NCI-H2107 treated with DMSO at 0.1 percent for 48 hours (cell line): ENCODE measurements around the gene ANKRD22.

Experiments
- DNase-seq: peaks from one replicate; lab custom pipeline; 2025; ENCODE audit not compliant: unreplicated experiment; lab: John Stamatoyannopoulos, UW

Gene ANKRD22

GRCh38 chr10:88803641-88804040 is 48.0 kb downstream of the ANKRD22 start:
- no peak for DNase-seq

DNA sequence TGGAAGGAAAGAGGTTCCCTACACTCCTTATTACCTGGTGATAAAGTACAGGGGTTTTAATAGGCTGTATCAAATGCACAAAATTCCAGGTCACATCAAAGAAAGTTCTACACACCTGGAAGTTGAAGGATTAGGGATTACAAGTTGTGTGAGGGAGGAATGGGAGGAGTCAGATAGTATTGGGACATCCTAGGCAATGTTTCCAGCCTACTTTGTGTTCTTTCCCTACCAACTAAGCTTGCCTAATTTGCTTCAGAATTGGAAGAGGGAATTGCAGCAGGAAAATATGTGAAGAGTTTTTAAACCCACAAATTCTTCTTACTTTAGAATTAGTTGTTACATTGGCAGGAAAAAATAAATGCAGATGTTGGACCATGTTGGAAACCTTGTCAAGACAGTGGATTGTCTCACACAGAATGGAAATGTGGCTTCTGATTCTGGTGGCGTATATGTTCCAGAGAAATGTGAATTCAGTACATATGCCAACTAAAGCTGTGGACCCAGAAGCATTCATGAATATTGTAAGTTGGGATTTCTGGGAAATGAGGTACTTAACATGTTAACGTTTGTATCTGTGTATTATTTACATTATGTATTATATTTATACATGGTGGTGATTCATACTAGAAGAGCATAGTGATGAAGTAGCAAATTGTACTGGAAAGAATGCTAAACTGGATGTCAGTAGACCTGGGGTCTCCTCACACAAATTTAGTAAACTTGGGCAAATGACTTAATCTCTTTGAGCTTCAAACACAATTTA is 48.9 kb downstream of the ANKRD22 start, which contains the start of gene LIPM:
TSS of gene LIPM (plus strand) at position 208 of the 763 bp plus-strand sequence. CDS start at position 375, 167 bp downstream.
- DNase-seq: no peak

- no peak for DNase-seq
Measured at GRCh38 chr10:88800152-88801125, 51.2 kb downstream of the ANKRD22 start.

DNA sequence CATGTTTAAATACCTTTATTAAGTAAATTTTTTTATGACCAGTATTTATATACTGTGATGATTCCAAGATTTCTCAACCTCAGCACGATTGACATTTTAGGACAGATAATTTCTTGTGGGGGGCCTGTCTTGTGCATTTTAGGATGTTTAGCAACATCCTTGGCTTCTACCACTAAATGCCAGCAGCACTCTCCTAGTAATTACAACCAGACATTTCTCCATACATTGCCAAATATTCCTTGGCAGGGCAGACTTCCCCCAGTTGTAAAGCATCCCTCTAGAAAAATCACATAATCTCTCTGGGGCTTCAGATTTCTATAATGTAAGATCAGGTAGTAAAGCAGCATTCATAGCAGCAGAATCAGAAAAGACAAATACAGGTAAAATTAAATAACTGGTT is 56.9 kb downstream of the ANKRD22 start:
- DNase-seq: no peak

DNA sequence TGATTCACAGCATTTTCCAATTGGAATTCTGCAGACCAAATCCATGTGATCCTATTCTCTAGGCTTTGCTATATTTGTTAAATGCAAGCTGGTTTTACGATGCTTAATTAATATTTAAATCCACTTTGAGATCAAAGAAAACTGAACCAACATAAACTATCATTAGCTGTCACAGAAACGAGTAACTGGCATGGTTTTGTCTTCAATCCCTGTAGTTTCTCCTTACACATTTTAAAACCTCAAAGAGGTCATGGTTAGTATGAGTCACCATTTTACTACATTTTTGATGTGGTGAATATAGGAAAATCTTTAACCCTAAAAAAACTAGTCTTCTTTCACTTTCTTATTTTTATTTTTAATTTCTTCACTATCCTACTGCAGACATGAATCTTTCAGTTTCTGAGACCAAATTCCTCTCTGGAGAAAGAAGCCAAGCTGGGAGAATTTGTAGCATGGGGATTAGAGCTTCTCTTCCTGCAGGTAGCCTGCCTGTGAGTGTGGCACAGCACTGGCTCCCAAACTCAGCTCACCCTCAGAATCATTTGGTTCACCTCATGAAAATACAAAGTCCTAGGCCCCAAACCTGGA is 57.8 kb downstream of the ANKRD22 start:
- DNase-seq: no peak

DNA sequence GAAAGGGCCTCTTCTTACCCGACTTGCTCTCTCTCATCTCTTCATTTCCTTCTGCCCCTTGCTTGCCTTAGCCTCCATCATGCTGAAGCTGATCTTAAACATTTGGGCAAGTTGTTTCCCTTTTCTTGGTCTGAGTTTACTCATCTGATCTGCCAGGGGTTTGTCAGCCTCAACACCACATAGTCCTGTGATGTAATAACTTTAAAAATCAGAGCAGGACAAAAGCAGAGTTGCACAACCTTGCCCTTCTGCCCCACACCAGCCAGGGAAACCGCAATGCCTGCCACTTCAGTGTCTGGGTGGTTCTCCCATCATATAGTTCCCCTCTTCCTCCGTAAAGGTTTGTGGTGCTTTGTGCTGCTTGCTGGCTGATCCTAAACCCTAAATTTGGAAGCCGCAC is 59.0 kb downstream of the ANKRD22 start:
- no peak for DNase-seq

DNA sequence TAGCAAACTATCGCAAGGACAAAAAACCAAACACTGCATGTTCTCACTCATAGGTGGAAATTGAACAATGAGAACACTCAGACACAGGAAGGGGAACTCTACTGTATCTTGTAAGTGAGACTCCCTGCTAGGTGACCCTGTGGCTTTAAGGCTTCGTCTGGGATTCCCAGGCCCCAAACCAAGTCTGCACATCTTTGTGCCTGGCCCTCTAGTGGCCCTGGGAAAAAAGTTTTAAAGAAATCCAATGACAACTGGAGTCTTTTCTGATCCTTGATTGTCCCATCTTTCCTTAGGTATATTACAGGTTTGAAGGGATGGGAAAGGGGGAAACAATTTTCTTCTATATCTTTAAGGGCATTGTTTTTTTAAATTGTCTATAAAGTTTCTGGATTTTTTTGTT is 59.7 kb downstream of the ANKRD22 start:
- DNase-seq: no peak

- DNase-seq: no peak
Measured at GRCh38 chr10:88788924-88789323, 62.7 kb downstream of the ANKRD22 start.

- no peak for DNase-seq
Measured at GRCh38 chr10:88787463-88787862, 64.2 kb downstream of the ANKRD22 start.

DNA sequence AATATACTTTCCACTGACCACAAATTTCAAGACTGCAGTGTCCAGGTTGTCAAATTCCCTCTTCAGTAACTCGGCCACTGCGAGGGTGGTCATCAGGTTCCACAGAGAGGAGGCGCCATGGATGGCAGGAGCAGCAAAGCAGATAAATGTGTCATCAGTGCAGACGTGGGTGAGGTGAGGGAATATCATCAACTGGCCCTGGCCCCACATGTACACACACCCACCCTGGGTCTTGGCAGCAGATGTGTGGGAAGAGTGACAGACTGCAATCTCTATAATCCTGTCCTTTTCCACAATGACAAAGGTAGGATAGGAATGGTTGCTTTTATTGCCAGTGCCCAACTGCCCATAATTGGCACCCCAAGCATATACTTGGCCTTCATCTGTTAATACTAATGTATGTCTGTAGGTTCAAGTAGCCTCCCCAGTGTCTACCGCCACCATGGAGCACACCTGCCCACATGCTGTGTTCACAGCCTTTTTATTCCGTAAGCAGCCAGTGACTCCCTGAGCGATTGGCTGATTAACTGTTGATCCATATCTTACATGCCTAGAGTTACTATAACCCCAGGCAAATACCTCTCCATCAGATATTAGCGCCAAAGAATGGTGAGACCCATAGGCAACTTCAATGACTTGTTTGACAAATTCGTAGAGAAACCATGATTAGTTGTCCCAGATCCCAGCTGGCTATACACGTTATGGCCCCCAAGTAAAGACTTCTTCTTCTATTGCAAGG is 65.4 kb downstream of the ANKRD22 start:
- no peak for DNase-seq

- DNase-seq: no peak
Measured at GRCh38 chr10:88783724-88784123, 67.9 kb downstream of the ANKRD22 start.

- DNase-seq: no peak
Measured at GRCh38 chr10:88782222-88782621, 69.4 kb downstream of the ANKRD22 start.

GRCh38 chr10:88781206-88781605 is 70.4 kb downstream of the ANKRD22 start:
- DNase-seq: no peak
